GM21528 (cell line): ENCODE data around the gene KCNJ6.

Experiments used
- ATAC-seq: cut with Tn5 transposase; IDR thresholded peaks from one replicate; pipeline ENCODE4 v1.9.1; 2021; ENCODE audit warnings: mild to moderate bottlenecking, moderate library complexity; ENCODE audit not compliant: unreplicated experiment, low FRiP score

KCNJ6 gene

GRCh38 chr21:37827913-37828312, 88.3 kb downstream of the KCNJ6 start:
- ATAC-seq: no peak

- ATAC-seq: no peak
Observed at GRCh38 chr21:37821786-37822450, 94.3 kb downstream of the KCNJ6 start.

- no peak for ATAC-seq
Observed at GRCh38 chr21:37821092-37821491, 95.2 kb downstream of the KCNJ6 start.

- no peak for ATAC-seq
Observed at GRCh38 chr21:37819372-37819771, 96.9 kb downstream of the KCNJ6 start.

- ATAC-seq: no peak
Observed at GRCh38 chr21:37817242-37817641, 99.0 kb downstream of the KCNJ6 start.

GRCh38 chr21:37815893-37816292, 100.4 kb downstream of the KCNJ6 start:
- no peak for ATAC-seq

- ATAC-seq: no peak
Observed at GRCh38 chr21:37811711-37812110, 104.5 kb downstream of the KCNJ6 start.

GRCh38 chr21:37808261-37808660, 108.0 kb downstream of the KCNJ6 start:
- ATAC-seq: no peak

- no peak for ATAC-seq
Observed at GRCh38 chr21:37805266-37805665, 111.0 kb downstream of the KCNJ6 start.

- no peak for ATAC-seq
Observed at GRCh38 chr21:37804001-37804400, 112.3 kb downstream of the KCNJ6 start.

GRCh38 chr21:37803101-37803651, 113.1 kb downstream of the KCNJ6 start:
- no peak for ATAC-seq

GRCh38 chr21:37800456-37801061, 115.7 kb downstream of the KCNJ6 start:
- ATAC-seq: no peak

- ATAC-seq: no peak
Observed at GRCh38 chr21:37800057-37800455, 116.2 kb downstream of the KCNJ6 start.

GRCh38 chr21:37799211-37800056, 116.8 kb downstream of the KCNJ6 start:
- ATAC-seq: no peak

GRCh38 chr21:37797403-37797802, 118.9 kb downstream of the KCNJ6 start:
- no peak for ATAC-seq

- ATAC-seq: no peak
Observed at GRCh38 chr21:37796011-37796410, 120.2 kb downstream of the KCNJ6 start.

- ATAC-seq: no peak
Observed at GRCh38 chr21:37793660-37794059, 122.6 kb downstream of the KCNJ6 start.

- no peak for ATAC-seq
Observed at GRCh38 chr21:37792046-37792445, 124.2 kb downstream of the KCNJ6 start.

- no peak for ATAC-seq
Observed at GRCh38 chr21:37790905-37791304, 125.4 kb downstream of the KCNJ6 start.

- ATAC-seq: no peak
Observed at GRCh38 chr21:37788503-37788902, 127.8 kb downstream of the KCNJ6 start.

- no peak for ATAC-seq
Observed at GRCh38 chr21:37787456-37787855, 128.8 kb downstream of the KCNJ6 start.
